ENCODE measurements around the gene RBMX. TPM values are rescaled to one million over a fixed set of nuclear protein-coding genes. Genes with fewer than 3 reads are reported as not detected.

Gene RBMX
- total RNA-seq, 2 experiments from 2014 or later, result 278 to 280 TPM

Other genes starting within 250 kb of the RBMX start
- gene CD40LG, start 232.6 kb downstream of the RBMX start, total RNA-seq, result 100 to 1,000 TPM; 121 to 122 TPM
- gene ARHGEF6, start 99.8 kb downstream of the RBMX start, total RNA-seq, result 10 to 100 TPM; 56.1 to 58.5 TPM
- under 1 TPM in 1 of 2 experiments, not detected in 1; 0.14 TPM for gene GPR101, start 153.3 kb upstream of the RBMX start, total RNA-seq